Hepatocyte (in vitro differentiated cells): ENCODE measurements around the gene OCA2.

Experiments
- CTCF ChIP-seq: fragments of 200-600 bp; sonication (generic); IDR thresholded peaks from 2 replicates; pipeline ENCODE4 v1.5.1; 2016; ENCODE audit warnings: antibody characterized with exemption, mild to moderate bottlenecking; ENCODE audit not compliant: poor library complexity
- EZH2phosphoT487 ChIP-seq: fragments of 200-600 bp; sonication (generic); IDR thresholded peaks from one replicate; pipeline ENCODE4 v1.6.1; 2018; ENCODE audit warnings: antibody characterized with exemption, mild to moderate bottlenecking, low read depth, moderate library complexity; ENCODE audit not compliant: unreplicated experiment, severe bottlenecking

- TF ChIP-seq CTCF (no peak), EZH2phosphoT487 (no peak)
Measured at GRCh38 chr15:27871902-27872260, 227.2 kb downstream of the OCA2 start.
